RWPE2 (cell line): ENCODE measurements around the gene MSH2.

Experiments used
- ATAC-seq: fragments of 200-7000 bp; cut with Tn5 transposase; 3 replicates; pipeline ENCODE4 v1.9.1; 2021; ENCODE audit warnings: low read depth
- DNase-seq: peaks from one replicate; pipeline ENCODE4 v3.0.0-alpha.2; 2020; ENCODE audit warnings: low spot score
- H3K27ac ChIP-seq: fragments of 450-650 bp; 2 replicates; pipeline ENCODE4 v1.5.1; 2017; ENCODE audit warnings: mild to moderate bottlenecking; ENCODE audit not compliant: poor library complexity, severe bottlenecking
- H3K27me3 ChIP-seq: fragments of 250-450 bp; sonication (Bioruptor Pico); 2 replicates; pipeline ENCODE4 v1.5.1; 2021; ENCODE audit warnings: mild to moderate bottlenecking, moderate library complexity; ENCODE audit not compliant: insufficient read depth, poor library complexity, severe bottlenecking
- H3K36me3 ChIP-seq: fragments of 250-450 bp; sonication (Bioruptor Pico); 2 replicates; pipeline ENCODE4 v1.5.1; 2020; ENCODE audit warnings: low read depth, mild to moderate bottlenecking, moderate library complexity
- H3K4me1 ChIP-seq: fragments of 250-450 bp; sonication (Bioruptor Pico); 2 replicates; pipeline ENCODE4 v1.5.1; 2021; ENCODE audit warnings: mild to moderate bottlenecking, moderate library complexity; ENCODE audit not compliant: insufficient read depth, poor library complexity, severe bottlenecking
- H3K4me3 ChIP-seq: fragments of 250-450 bp; sonication (Bioruptor Pico); 2 replicates; pipeline ENCODE4 v1.5.1; 2021; ENCODE audit warnings: mild to moderate bottlenecking, moderate library complexity; ENCODE audit not compliant: severe bottlenecking
- H3K9me3 ChIP-seq: fragments of 250-450 bp; sonication (Bioruptor Pico); 2 replicates; pipeline ENCODE4 v1.5.1; 2021; ENCODE audit warnings: mild to moderate bottlenecking, moderate library complexity; ENCODE audit not compliant: severe bottlenecking
- CTCF ChIP-seq: fragments of 450-650 bp; IDR thresholded peaks from one replicate; pipeline ENCODE4 v1.5.1; 2017; ENCODE audit warnings: mild to moderate bottlenecking, moderate library complexity; ENCODE audit not compliant: poor library complexity, severe bottlenecking

Gene MSH2

GRCh38 chr2:47455411-47455810, 52.5 kb downstream of the MSH2 start:
- DNase-seq (no peak), ATAC-seq (no peak)
- H3K4me3 ChIP-seq: no peak overlapping the region
- H3K36me3 ChIP-seq: peaks cover 29% of the 10 kb centered on the region
- H3K27ac ChIP-seq: no peak overlapping the region
- TF ChIP-seq CTCF: no peak
- H3K4me1 ChIP-seq: no peaks in the 10 kb centered on the region
- H3K27me3 ChIP-seq: no peaks in the 10 kb centered on the region
- no peaks in the 10 kb centered on the region for H3K9me3 ChIP-seq

GRCh38 chr2:47456851-47457250, 53.9 kb downstream of the MSH2 start:
- ATAC-seq: no peak
- Histone ChIP-seq H3K36me3 (peaks cover 28% of the 10 kb centered on the region), H3K27ac (no peak overlapping the region), H3K27me3 (no peaks in the 10 kb centered on the region), H3K4me1 (no peaks in the 10 kb centered on the region), H3K9me3 (no peaks in the 10 kb centered on the region), H3K4me3 (no peak overlapping the region)
- TF ChIP-seq CTCF: no peak
- DNase-seq: no peak

DNA sequence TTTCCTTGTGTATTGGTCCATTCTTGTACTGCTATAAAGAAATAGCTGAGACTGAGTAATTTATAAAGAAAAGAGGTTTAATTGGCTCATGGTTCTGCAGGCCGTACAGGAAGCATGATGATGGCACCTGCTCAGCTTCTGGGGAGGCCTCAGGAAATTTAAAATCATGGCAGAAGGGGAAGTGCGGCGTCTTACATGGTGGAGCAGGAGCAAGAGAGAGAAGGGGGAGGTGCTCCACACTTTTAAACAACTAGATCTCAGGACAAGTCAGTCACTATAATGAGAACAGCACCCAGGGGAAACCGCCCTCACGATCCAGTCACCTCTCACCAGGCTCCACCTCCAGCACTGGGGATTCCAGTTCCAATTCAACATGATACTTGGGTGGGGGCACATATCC, 54.3 kb downstream of the MSH2 start:
- H3K36me3 ChIP-seq: peaks cover 32% of the 10 kb centered on the region
- H3K4me3 ChIP-seq: no peak overlapping the region
- no peaks in the 10 kb centered on the region for H3K4me1 ChIP-seq
- DNase-seq (no peak), ATAC-seq (no peak)
- no peaks in the 10 kb centered on the region for H3K9me3 ChIP-seq
- H3K27me3 ChIP-seq: no peaks in the 10 kb centered on the region
- no peak for TF ChIP-seq CTCF
- H3K27ac ChIP-seq: no peak overlapping the region

- Histone ChIP-seq H3K9me3 (no peaks in the 10 kb centered on the region), H3K4me3 (no peak overlapping the region), H3K27ac (no peak overlapping the region), H3K36me3 (peaks cover 48% of the 10 kb centered on the region), H3K4me1 (no peaks in the 10 kb centered on the region), H3K27me3 (no peaks in the 10 kb centered on the region)
- ATAC-seq (no peak), DNase-seq (no peak)
- TF ChIP-seq CTCF: no peak
These were observed 56.1 kb downstream of the MSH2 start for GRCh38 chr2:47459021-47459420.

- H3K4me3 ChIP-seq: no peak overlapping the region
- no peaks in the 10 kb centered on the region for H3K27me3 ChIP-seq
- H3K4me1 ChIP-seq: no peaks in the 10 kb centered on the region
- peaks cover 52% of the 10 kb centered on the region for H3K36me3 ChIP-seq
- H3K27ac ChIP-seq: no peak overlapping the region
- TF ChIP-seq CTCF: no peak
- ATAC-seq: no peak
- H3K9me3 ChIP-seq: no peaks in the 10 kb centered on the region
- DNase-seq: no peak
These were observed 57.8 kb downstream of the MSH2 start for GRCh38 chr2:47460766-47461165.
